Measurements from ENCODE around the gene SLC46A1. TPM values are rescaled to one million over a fixed set of nuclear protein-coding genes. Genes with fewer than 3 reads are reported as not detected.
A peak's percentile ranks its signal among the peaks of the same experiment; 100 is the strongest.

The SLC46A1 gene
- total and polyA plus RNA-seq, 2 of the 13 experiments (the other 11 are each of a cell fraction or from before 2014, with no cell fraction given): 19.6 to 22.6 TPM

GRCh38 chr17:28405632-28406472 lies at the start of gene SLC46A1 (continued):
- no peak for TF ChIP-seq ZNF354B (CRISPR knock-in tag; IDR thresholded peaks at IDR 0.05)
- peak; percentile 55 for TF ChIP-seq POLR2G (IDR thresholded peaks at IDR 0.05; ENCODE audit: low read depth, low read length)
- 0 out of 2 replicates have a peak, but pooled peaks have one; percentile 58 for TF ChIP-seq REL (CRISPR knock-in tag; conservative IDR thresholded peaks at IDR 0.05)
- TF ChIP-seq SP2 (CRISPR knock-in tag; IDR thresholded peaks at IDR 0.05): no peak; the same call in 1 of the 2 replicates
- peak; percentile 70 for TF ChIP-seq FOXC1 (CRISPR knock-in tag; IDR thresholded peaks at IDR 0.05; ENCODE audit: borderline replicate concordance)
- TF ChIP-seq SRSF9 (IDR thresholded peaks at IDR 0.05; ENCODE audit: borderline replicate concordance, insufficient read depth, low read depth, low read length, poor library complexity, severe bottlenecking): no peak
- TF ChIP-seq ZNF24 (IDR thresholded peaks at IDR 0.05): no peak
- TF ChIP-seq ZNF891 (CRISPR knock-in tag; IDR thresholded peaks at IDR 0.05): peak; percentile 36; the same call in 1 of the 2 replicates
- no peak for TF ChIP-seq NONO (IDR thresholded peaks at IDR 0.05)
- peak; percentile 87; the same call in 1 of the 2 replicates for TF ChIP-seq NONO (CRISPR knock-in tag; conservative IDR thresholded peaks at IDR 0.05)
- TF ChIP-seq ZNF737 (CRISPR knock-in tag; IDR thresholded peaks at IDR 0.05; ENCODE audit: borderline replicate concordance): no peak
- no peak for TF ChIP-seq GMEB2 (CRISPR knock-in tag; IDR thresholded peaks at IDR 0.05; ENCODE audit: low read depth)
- no peak for TF ChIP-seq ZNF780A (CRISPR knock-in tag; IDR thresholded peaks at IDR 0.05)
- no peak for TF ChIP-seq DNMT3B (CRISPR knock-in tag; conservative IDR thresholded peaks at IDR 0.05)
- peak; percentile 86 for TF ChIP-seq ZNF34 (CRISPR knock-in tag; IDR thresholded peaks at IDR 0.05; ENCODE audit: borderline replicate concordance)
- TF ChIP-seq, protein P1, sequence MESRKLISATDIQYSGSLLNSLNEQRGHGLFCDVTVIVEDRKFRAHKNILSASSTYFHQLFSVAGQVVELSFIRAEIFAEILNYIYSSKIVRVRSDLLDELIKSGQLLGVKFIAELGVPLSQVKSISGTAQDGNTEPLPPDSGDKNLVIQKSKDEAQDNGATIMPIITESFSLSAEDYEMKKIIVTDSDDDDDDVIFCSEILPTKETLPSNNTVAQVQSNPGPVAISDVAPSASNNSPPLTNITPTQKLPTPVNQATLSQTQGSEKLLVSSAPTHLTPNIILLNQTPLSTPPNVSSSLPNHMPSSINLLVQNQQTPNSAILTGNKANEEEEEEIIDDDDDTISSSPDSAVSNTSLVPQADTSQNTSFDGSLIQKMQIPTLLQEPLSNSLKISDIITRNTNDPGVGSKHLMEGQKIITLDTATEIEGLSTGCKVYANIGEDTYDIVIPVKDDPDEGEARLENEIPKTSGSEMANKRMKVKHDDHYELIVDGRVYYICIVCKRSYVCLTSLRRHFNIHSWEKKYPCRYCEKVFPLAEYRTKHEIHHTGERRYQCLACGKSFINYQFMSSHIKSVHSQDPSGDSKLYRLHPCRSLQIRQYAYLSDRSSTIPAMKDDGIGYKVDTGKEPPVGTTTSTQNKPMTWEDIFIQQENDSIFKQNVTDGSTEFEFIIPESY (CRISPR knock-in tag; IDR thresholded peaks at IDR 0.05): no peak
- TF ChIP-seq JARID2 (CRISPR knock-in tag; IDR thresholded peaks at IDR 0.05; ENCODE audit: insufficient replicate concordance): no peak
- TF ChIP-seq ZNF225 (CRISPR knock-in tag; IDR thresholded peaks at IDR 0.05): peak; percentile 83; the same call in 1 of the 2 replicates
- TF ChIP-seq HNRNPLL (IDR thresholded peaks at IDR 0.05; ENCODE audit: low read depth, low read length, poor library complexity, severe bottlenecking): peak; percentile 87
- TF ChIP-seq JUN (CRISPR knock-in tag; IDR thresholded peaks at IDR 0.05): peak; percentile 85
- no peak for TF ChIP-seq ZNF367 (CRISPR knock-in tag; IDR thresholded peaks at IDR 0.05; ENCODE audit: borderline replicate concordance)
- peak; percentile 62; the same call in 1 of the 2 replicates for TF ChIP-seq SMAD1 (CRISPR knock-in tag; IDR thresholded peaks at IDR 0.05; ENCODE audit: borderline replicate concordance, low read depth)
- no peak; the same call in 1 of the 2 replicates for TF ChIP-seq FOXK1 (CRISPR knock-in tag; IDR thresholded peaks at IDR 0.05; ENCODE audit: borderline replicate concordance, low read depth)
- no peak for TF ChIP-seq NPAS2 (CRISPR knock-in tag; IDR thresholded peaks at IDR 0.05; ENCODE audit: borderline replicate concordance)
- TF ChIP-seq MED8 (CRISPR knock-in tag; IDR thresholded peaks at IDR 0.05; ENCODE audit: insufficient replicate concordance): no peak
